Measurements from ENCODE around the gene ZNF19.
"Not testable (repeated sequence)": the region's sequence is repeated elsewhere in the genome, so short reads cannot be mapped to it uniquely, and the experiment has no call there.

The ZNF19 gene

GRCh38 chr16:71489122-71489521 lies at the start of gene ZNF19:
Gene ZNF19 (minus strand): TSS chr16:71489324. CDS start chr16:71482114, 7,210 bp downstream.
- DNase-seq (ENCODE audit: low read depth, low spot score), result no peak

- DNase-seq (ENCODE audit: low read depth, low spot score), result no peak
Measured at GRCh38 chr16:71537643-71538042, 48.5 kb upstream of the ZNF19 start.

GRCh38 chr16:71536752-71537499 lies 47.8 kb upstream of the ZNF19 start:
- DNase-seq (ENCODE audit: low read depth, low spot score), result no peak

- DNase-seq (ENCODE audit: low read depth, low spot score), result no peak
Measured at GRCh38 chr16:71532366-71532765, 43.2 kb upstream of the ZNF19 start.

GRCh38 chr16:71528863-71529262 lies 39.7 kb upstream of the ZNF19 start:
- no peak for DNase-seq (ENCODE audit: low read depth, low spot score)

GRCh38 chr16:71528257-71528656 lies 39.1 kb upstream of the ZNF19 start:
- DNase-seq (ENCODE audit: low read depth, low spot score), result no peak

- DNase-seq (ENCODE audit: low read depth, low spot score), result peak; percentile 94
Measured at GRCh38 chr16:71526111-71526631, 37.0 kb upstream of the ZNF19 start, which contains the start of gene CHST4. Gene CHST4 (plus strand): TSS chr16:71526426. CDS start chr16:71536678, 10,252 bp downstream.

GRCh38 chr16:71524566-71525553 lies 35.7 kb upstream of the ZNF19 start:
- no peak for DNase-seq (ENCODE audit: low read depth, low spot score)

- DNase-seq (ENCODE audit: low read depth, low spot score), result no peak
Measured at GRCh38 chr16:71520550-71520949, 31.4 kb upstream of the ZNF19 start.

GRCh38 chr16:71515026-71515425 lies 25.9 kb upstream of the ZNF19 start:
- no peak for DNase-seq (ENCODE audit: low read depth, low spot score)

- no peak for DNase-seq (ENCODE audit: low read depth, low spot score)
Measured at GRCh38 chr16:71514476-71514875, 25.4 kb upstream of the ZNF19 start.

GRCh38 chr16:71513302-71513701 lies 24.2 kb upstream of the ZNF19 start:
- no peak for DNase-seq (ENCODE audit: low read depth, low spot score)

GRCh38 chr16:71507061-71507460 lies 17.9 kb upstream of the ZNF19 start:
- DNase-seq (ENCODE audit: low read depth, low spot score), result no peak

- DNase-seq (ENCODE audit: low read depth, low spot score), result no peak
Measured at GRCh38 chr16:71504901-71505300, 15.8 kb upstream of the ZNF19 start.

- DNase-seq (ENCODE audit: low read depth, low spot score), result not testable (repeated sequence)
Measured at GRCh38 chr16:71504051-71504450, 14.9 kb upstream of the ZNF19 start.

- DNase-seq (ENCODE audit: low read depth, low spot score), result no peak
Measured at GRCh38 chr16:71501547-71501946, 12.4 kb upstream of the ZNF19 start.

GRCh38 chr16:71500964-71501363 lies 11.8 kb upstream of the ZNF19 start:
- DNase-seq (ENCODE audit: low read depth, low spot score), result no peak

- no peak for DNase-seq (ENCODE audit: low read depth, low spot score)
Measured at GRCh38 chr16:71499775-71500364, 10.7 kb upstream of the ZNF19 start.

- DNase-seq (ENCODE audit: low read depth, low spot score), result no peak
Measured at GRCh38 chr16:71498031-71498430, 8.9 kb upstream of the ZNF19 start.

- DNase-seq (ENCODE audit: low read depth, low spot score), result no peak
Measured at GRCh38 chr16:71493213-71493612, 4.1 kb upstream of the ZNF19 start.

- no peak for DNase-seq (ENCODE audit: low read depth, low spot score)
Measured at GRCh38 chr16:71492786-71493185, 3.7 kb upstream of the ZNF19 start.

- DNase-seq (ENCODE audit: low read depth, low spot score), result no peak
Measured at GRCh38 chr16:71491054-71491453, 1.9 kb upstream of the ZNF19 start.
